Activated CD8-positive, alpha-beta memory T cell treated with anti-CD3 and anti-CD28 coated beads, Interleukin-2, amount 50 U/mL, for 24 hours (primary cell): ENCODE data around the gene FAM193A.
"Not testable (repeated sequence)": the region's sequence is repeated elsewhere in the genome, so short reads cannot be mapped to it uniquely, and the experiment has no call there.

Source experiments
- DNase-seq: peaks from one replicate; pipeline ENCODE4 v3.0.0-alpha.2; 2020; ENCODE audit errors: extremely low read depth

The FAM193A gene

GRCh38 chr4:2728221-2728620, 191.8 kb downstream of the FAM193A start:
- DNase-seq: no peak

DNA sequence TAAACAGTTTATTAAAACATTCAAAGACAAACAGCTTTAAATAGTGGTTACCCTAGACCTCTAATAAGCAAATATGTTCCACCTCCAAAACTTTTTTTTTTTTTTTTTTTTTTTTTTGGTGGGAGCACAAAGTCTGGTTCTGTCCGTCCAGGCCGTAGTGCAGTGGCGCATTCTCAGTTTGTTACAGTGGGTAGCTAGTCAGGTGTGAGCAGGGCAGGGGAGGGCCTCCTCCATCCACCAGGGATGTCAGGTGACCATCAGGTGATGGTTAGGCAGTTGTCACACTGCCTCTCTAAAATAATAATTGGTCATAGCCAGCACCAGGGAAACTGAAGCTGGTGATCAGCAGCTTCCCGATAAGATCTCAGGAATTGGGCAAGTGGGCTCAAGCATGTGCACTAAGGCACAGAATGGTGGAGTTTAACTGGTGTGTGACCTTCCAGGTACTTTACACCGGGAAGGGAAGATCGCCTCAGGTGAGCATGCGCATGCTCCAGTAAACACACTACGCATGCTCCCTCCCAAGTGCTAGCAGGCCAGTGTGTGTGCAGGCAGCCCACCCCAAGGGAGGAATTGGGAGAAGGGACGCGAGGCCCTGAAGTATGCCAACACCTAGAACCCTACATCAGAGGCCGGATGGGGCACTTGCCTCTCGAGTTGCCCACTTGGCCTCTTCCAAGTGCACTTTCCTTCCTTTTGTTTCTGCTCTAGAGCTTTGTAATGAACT, 192.5 kb downstream of the FAM193A start:
- no peak for DNase-seq

DNA sequence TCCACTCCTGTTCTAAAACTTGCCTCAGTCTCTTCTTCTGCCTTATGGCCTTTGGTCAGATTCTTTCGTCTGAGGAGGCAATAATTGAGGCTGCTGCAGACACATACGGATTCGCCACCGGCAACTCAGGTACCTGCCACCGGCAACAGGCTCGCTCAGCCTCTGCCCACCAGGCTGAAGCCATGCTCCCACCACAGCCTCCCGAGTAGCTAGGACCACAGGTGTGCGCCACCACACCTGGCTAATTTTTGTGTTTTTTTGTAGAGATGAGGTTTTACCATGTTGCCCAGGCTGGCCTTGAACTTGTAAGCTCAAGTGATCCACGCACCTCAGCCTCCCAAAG, 193.1 kb downstream of the FAM193A start:
- no peak for DNase-seq

DNA sequence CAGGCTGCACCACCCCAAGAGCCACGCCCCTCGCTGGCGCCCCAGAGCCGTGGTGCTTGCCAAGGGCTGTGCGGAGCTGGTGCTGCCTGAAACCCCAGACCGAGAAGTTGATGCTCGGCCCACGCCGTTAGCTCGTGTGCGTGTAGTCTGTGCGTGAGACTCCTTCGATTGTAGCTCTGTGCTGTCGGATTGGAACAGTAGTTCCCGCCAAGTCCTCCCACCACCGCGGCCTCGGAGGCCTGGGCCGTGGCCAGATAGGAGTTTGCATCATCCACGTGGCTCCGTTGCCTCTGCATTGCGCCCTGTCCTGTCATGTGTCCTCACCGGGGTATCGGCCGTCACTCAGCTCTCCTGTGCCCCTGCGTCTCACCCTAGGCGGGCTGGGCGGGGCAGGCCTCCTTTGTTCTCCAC, 195.5 kb downstream of the FAM193A start:
- no peak for DNase-seq

DNA sequence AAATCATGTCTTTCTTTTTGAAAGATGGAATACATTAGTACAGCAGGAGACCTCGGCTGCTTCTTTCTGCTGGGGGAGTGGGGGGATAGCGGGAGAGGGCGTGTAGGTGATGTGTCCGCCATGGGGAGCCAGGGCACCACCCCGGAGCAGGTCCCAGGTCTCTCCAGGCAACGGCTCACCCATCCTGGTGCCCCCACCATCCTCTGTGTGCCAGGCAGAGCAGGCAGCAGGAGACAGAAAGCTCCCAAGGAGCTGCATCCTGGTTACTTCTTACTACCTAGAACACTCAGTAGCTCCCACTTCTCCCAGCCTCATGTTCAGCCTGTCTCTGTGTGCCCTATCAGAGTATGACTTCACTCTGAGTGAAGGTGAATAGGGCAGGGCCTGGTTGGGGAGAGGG, 196.1 kb downstream of the FAM193A start:
- no peak for DNase-seq

GRCh38 chr4:2733001-2733843, 196.8 kb downstream of the FAM193A start:
- no peak for DNase-seq

- no peak for DNase-seq
These were observed 197.6 kb downstream of the FAM193A start for GRCh38 chr4:2733844-2734574.

DNA sequence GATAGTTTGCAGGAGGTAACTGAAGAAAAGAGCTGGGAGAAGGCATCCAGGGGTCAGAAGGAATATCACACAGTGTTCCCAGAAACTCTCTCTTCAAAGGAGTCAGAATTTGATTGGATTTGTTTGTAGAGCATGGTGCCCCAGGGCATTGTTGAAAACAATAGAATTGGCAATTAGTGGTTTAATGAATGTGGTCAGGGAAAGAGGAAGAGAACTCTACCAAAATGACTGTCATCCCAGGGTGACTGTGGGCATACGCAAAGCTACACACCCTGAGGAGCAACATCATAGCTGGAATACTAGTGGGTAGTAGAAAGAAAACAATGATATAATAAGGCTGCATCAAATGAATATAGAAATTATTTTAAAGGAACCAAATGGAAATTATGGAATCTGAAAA, 198.2 kb downstream of the FAM193A start:
- DNase-seq: no peak

DNA sequence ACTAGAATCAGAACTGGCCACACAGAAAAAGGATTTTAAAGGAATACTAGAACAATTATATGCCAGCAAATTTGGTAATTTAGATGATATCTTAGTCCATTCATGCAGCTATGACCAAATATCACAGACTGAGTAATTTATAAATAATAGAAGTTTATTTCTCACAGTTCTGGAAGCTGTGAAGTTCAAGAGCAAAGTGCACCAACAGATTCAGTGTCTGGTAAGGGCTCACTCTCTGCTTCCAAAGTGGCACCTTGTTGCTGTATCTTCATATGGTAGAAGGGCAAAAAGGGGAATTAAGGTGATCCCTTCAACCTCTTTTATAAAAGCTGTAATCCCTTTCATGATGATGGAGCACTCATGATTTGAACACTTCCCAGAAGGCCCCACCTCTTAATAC, 199.4 kb downstream of the FAM193A start:
- no peak for DNase-seq

GRCh38 chr4:2738296-2738695, 201.8 kb downstream of the FAM193A start:
- DNase-seq: not testable (repeated sequence)

DNA sequence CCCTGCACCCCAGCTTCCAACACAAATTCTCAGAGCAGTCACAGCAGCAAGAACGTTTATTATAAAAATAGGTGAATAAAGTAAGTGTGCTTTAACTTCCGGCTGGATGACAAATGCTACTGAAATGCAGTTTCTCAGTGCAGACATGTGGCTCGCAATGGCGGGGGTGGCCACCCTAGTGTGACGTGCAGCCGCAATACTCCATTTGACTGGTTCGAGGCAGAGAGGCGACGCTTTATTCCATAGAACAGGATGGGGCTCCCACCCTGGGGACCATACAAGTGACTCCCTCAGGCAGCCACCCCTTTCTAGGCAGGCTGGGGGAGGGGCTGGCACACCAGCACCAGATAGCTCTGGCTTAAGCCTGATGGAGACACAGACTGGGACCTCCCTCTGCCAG, 205.2 kb downstream of the FAM193A start:
- no peak for DNase-seq

- DNase-seq: no peak
These were observed 205.8 kb downstream of the FAM193A start for GRCh38 chr4:2742081-2742822.

DNA sequence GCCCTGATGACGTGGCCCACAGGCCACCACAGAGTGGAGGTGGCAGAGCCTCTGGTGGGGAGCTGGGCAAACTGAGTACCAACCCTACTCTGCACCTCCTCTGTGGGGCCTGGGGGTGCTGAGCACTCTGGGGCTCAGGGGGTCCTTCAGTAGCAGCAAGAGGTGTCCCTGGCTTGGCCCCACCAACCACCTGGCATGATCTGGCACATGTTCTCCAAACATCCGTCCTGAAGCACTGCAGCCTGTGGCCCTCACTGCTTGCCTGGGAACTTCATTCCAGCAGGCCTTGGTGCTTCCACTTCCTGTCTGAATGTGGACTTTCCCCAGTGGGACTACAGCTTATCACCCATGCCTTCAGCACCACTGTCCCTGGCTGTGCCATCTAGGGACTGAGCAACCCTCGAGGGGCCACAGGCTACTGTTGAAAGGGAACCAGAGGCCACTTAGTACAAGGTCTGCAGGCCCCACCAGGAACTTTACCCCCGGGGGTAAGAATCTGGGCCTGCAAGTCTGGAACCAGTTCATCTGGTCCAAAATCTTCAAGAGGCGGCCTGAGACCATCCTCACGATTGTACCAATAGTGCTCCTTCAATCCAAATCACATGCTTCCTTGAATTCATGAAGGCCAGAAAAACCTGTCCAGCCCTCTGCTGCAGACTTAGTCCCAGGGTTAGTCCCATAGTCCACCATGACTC, 206.5 kb downstream of the FAM193A start:
- DNase-seq: no peak

- no peak for DNase-seq
These were observed 207.3 kb downstream of the FAM193A start for GRCh38 chr4:2743518-2744445.

DNA sequence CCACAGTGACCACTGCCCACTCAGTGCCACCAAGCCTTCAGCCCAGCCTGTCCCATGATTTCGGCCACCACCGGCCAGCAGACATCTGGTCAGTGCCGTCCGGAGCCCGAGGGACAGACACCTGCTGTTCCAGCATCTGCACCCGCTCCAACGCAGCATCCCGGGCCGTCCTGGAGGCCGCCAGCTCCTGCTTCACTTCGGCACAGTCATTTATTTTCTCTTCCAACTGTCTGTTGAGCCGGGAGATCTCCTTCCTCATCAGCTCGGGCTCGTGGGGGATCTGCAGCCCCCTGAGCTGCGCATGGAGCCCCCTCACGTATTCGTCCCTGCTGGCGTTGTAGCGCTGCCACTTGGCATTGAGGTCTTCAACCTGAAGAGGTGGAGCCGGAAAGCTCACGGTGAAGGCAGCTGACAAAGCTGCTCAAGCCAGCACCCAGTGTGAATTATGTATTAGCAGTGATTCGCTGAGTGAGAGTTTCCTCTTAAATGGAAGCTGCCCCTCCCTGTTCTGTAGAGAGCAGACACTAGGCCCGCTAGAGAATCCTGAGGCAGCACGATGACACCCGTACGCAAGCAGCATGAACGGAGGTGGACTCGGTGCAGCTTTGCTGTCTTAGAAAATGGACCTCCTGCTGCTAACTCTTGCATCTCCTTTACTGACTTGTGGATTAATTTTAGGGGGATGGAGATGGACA, 208.3 kb downstream of the FAM193A start:
- no peak for DNase-seq

GRCh38 chr4:2745516-2745915, 209.1 kb downstream of the FAM193A start:
- DNase-seq: no peak

DNA sequence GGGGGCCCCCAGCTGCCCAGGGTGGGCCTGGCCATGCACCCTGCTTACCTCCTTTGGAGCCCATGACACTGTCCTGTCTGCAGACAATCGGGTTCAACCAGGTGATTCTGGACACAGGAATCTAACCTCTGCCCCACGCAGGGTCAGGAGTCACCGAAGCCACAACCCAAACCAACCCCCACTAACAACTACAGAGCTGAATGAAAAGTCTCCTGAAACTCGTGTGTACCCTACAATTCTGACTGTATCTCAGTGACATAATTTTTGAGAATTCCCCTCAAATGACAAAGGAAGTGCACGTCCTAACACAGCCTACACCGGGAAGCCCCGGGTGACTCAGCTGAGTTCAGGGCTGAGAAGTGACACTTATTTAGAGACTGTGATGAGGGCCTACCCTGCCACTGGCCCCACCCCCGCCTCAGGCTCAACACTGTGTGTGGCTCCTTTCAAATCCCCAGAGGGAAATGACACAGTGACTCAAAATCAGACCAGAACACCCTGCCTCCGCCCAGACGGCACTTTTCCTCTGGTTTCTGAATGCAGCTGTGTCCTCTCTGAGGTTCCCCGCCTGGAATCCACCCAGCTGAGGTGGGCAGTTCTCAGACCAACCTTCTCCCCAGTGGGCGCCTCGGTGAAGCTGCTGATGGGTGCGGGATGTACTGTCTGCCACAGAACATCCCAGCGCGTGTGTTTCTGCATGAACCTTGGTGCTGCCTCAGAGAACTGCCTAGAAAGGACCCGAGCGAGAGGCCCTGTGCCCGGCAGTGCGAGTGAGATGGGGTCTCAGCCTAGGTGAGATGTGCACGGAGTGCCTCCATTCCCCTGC, 209.7 kb downstream of the FAM193A start:
- peak; percentile 86 for DNase-seq

DNA sequence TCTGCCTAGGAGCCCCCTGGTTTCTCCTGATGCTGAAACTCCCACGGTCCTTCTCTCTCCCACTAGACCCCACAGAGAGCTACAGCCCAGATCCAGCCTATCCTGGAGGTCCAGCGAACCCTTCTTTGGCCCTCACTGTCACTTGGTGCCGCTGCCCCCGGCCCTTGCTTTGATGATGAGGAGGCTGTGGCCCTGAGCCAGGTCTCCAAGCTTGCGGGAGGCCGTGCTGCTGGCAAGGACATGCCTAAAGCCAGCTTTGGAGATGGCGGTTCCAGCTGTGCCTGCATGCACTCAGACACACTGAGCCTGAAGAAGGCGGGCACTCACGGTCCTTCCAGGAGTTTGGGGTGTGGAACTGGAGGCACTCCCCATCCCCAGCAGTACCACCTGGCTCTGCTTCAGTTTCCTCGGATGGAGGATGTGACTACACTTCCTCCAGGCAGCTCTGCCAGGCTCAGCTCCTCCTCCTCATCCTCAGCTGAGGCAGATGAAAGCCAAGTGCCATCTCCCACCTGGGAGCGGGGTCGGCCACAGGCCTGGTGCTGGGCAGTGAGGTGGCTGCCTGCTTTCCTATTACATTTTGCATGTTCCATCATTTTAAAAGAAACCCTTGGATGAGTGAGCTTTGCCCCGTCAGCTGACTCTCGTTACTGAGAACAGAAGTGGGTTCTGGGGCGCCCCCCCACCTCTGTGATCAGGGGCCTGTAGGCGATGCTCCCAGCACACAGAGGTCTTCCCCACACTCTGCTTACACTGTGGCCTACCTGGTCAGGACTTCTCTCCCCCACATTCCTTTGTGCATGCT, 210.6 kb downstream of the FAM193A start:
- no peak for DNase-seq
